SW480 (cell line): ENCODE measurements around the gene RILPL2.
"Not testable (repeated sequence)": the region's sequence is repeated elsewhere in the genome, so short reads cannot be mapped to it uniquely, and the experiment has no call there.

Experiments
- DNase-seq: peaks from one replicate; pipeline ENCODE4 v3.0.0-alpha.2; 2016; ENCODE audit warnings: low spot score

Gene RILPL2

GRCh38 chr12:123436017-123436964 is at the start of gene RILPL2:
TSS of gene RILPL2 (minus strand) at chr12:123436684. CDS start at chr12:123436420, 264 bp downstream.
- peak; percentile 81 for DNase-seq

GRCh38 chr12:123485756-123486155 is 49.3 kb upstream of the RILPL2 start:
- no peak for DNase-seq

- no peak for DNase-seq
These were observed 47.2 kb upstream of the RILPL2 start for GRCh38 chr12:123483602-123484248.

- DNase-seq, result no peak
These were observed 46.4 kb upstream of the RILPL2 start for GRCh38 chr12:123482876-123483275.

- not testable (repeated sequence) for DNase-seq
These were observed 44.8 kb upstream of the RILPL2 start for GRCh38 chr12:123481251-123481650.

GRCh38 chr12:123479442-123480180 is 43.1 kb upstream of the RILPL2 start:
- no peak for DNase-seq

- DNase-seq, result no peak
These were observed 42.3 kb upstream of the RILPL2 start for GRCh38 chr12:123478762-123479161.

GRCh38 chr12:123478069-123478468 is 41.6 kb upstream of the RILPL2 start:
- DNase-seq, result no peak

GRCh38 chr12:123475246-123475703 is 38.8 kb upstream of the RILPL2 start:
- no peak for DNase-seq

- no peak for DNase-seq
These were observed 38.2 kb upstream of the RILPL2 start for GRCh38 chr12:123474485-123475245.

GRCh38 chr12:123472438-123472849 is 36.0 kb upstream of the RILPL2 start:
- no peak for DNase-seq

- DNase-seq, result no peak
These were observed 35.0 kb upstream of the RILPL2 start for GRCh38 chr12:123471374-123472068.

GRCh38 chr12:123469978-123470377 is 33.5 kb upstream of the RILPL2 start:
- no peak for DNase-seq

GRCh38 chr12:123468786-123469185 is 32.3 kb upstream of the RILPL2 start:
- DNase-seq, result no peak

GRCh38 chr12:123465084-123465483 is 28.6 kb upstream of the RILPL2 start:
- DNase-seq, result no peak

GRCh38 chr12:123463174-123463573 is 26.7 kb upstream of the RILPL2 start:
- not testable (repeated sequence) for DNase-seq

GRCh38 chr12:123457980-123458779 is 21.7 kb upstream of the RILPL2 start, which contains the start of gene SNRNP35:
TSS of gene SNRNP35 (plus strand) at chr12:123458139. CDS start at chr12:123465541, 7,402 bp downstream.
- peak; percentile 83 for DNase-seq

GRCh38 chr12:123453165-123453564 is 16.7 kb upstream of the RILPL2 start:
- no peak for DNase-seq

- not testable (repeated sequence) for DNase-seq
These were observed 15.7 kb upstream of the RILPL2 start for GRCh38 chr12:123452276-123452550.

GRCh38 chr12:123450636-123451035 is 14.2 kb upstream of the RILPL2 start:
- DNase-seq, result no peak
